ENCODE measurements around the gene BIRC5. TPM values are rescaled to one million over a fixed set of nuclear protein-coding genes. Genes with fewer than 3 reads are reported as not detected.

The BIRC5 gene
- total and polyA plus RNA-seq, 12 donors: 0.13 to 7.6 (median 0.61) TPM; not detected in 2

GRCh38 chr17:78266771-78267170 lies 52.7 kb downstream of the BIRC5 start:
- no peak for TF ChIP-seq CTCF (IDR thresholded peaks at IDR 0.05)
- DNase-seq (no peak), ATAC-seq (no peak)
- H3K27ac ChIP-seq: no peak overlapping the region
- no peaks in the 10 kb centered on the region for H3K9me3 ChIP-seq
- H3K4me3 ChIP-seq: no peak overlapping the region
- H3K36me3 ChIP-seq: no peaks in the 10 kb centered on the region
- H3K4me1 ChIP-seq: peaks cover 3 to 54% (median 13%) of the 10 kb centered on the region in 9 donors
- intact Hi-C loops (cut with DNase I): no loop called here
- WGBS, 2 donors: 83 to 91% methylated on average over 9 of the region's 9 CpGs
- H3K27me3 ChIP-seq: peaks cover 0 to 22% (median 18%) of the 10 kb centered on the region in 7 donors

- no peaks in the 10 kb centered on the region for H3K36me3 ChIP-seq
- no peak overlapping the region for H3K27ac ChIP-seq
- no peak for TF ChIP-seq CTCF (IDR thresholded peaks at IDR 0.05)
- intact Hi-C loops (cut with DNase I): no loop called here
- DNase-seq (no peak), ATAC-seq (no peak)
- no peaks in the 10 kb centered on the region for H3K9me3 ChIP-seq
- H3K4me1 ChIP-seq: peaks cover 3 to 54% (median 13%) of the 10 kb centered on the region in 9 donors
- H3K27me3 ChIP-seq: peaks cover 0 to 29% (median 21%) of the 10 kb centered on the region in 7 donors
- 82% methylated on average over 26 of the region's 26 CpGs for WGBS, 2 donors
- H3K4me3 ChIP-seq: no peak overlapping the region
These were observed 53.4 kb downstream of the BIRC5 start for GRCh38 chr17:78267253-78268073.

- WGBS, 2 donors: 53 to 67% methylated on average over 23 to 24 of the region's 24 CpGs
- no peaks in the 10 kb centered on the region for H3K36me3 ChIP-seq
- no peak for TF ChIP-seq CTCF (IDR thresholded peaks at IDR 0.05)
- no peaks in the 10 kb centered on the region for H3K9me3 ChIP-seq
- H3K27ac ChIP-seq: peak overlapping the region in 1 of 10 donors; percentile 53
- H3K4me1 ChIP-seq: peaks cover 0 to 52% (median 8%) of the 10 kb centered on the region in 9 donors
- ATAC-seq: no peak
- intact Hi-C loops (cut with DNase I): no loop called here
- no peak overlapping the region for H3K4me3 ChIP-seq
- H3K27me3 ChIP-seq: peaks cover 0 to 34% (median 21%) of the 10 kb centered on the region in 7 donors
- no peak for DNase-seq
These were observed 54.3 kb downstream of the BIRC5 start for GRCh38 chr17:78268191-78268874.

GRCh38 chr17:78268951-78269905 lies 55.2 kb downstream of the BIRC5 start:
- peak overlapping the region in 2 of 10 donors; percentile 28 to 53 for H3K27ac ChIP-seq
- DNase-seq: no peak
- no peak for ATAC-seq
- peaks cover 0 to 34% (median 21%) of the 10 kb centered on the region in 7 donors for H3K27me3 ChIP-seq
- H3K4me1 ChIP-seq: peaks cover 0 to 44% (median 8%) of the 10 kb centered on the region in 9 donors
- no peaks in the 10 kb centered on the region for H3K9me3 ChIP-seq
- intact Hi-C loops (cut with DNase I): no loop called here
- WGBS, 2 donors: 54 to 60% methylated on average over 34 of the region's 34 CpGs
- no peak for TF ChIP-seq CTCF (IDR thresholded peaks at IDR 0.05)
- H3K4me3 ChIP-seq: no peak overlapping the region
- no peaks in the 10 kb centered on the region for H3K36me3 ChIP-seq
